Neural progenitor cell (in vitro differentiated cells): Measurements from ENCODE around the gene TBC1D1.

ENCODE experiments used
- CTCF ChIP-seq: fragments of 200-600 bp; sonication (generic); IDR thresholded peaks from 2 replicates; pipeline ENCODE4 v1.5.1; 2017; ENCODE audit warnings: antibody characterized with exemption, mild to moderate bottlenecking
- EZH2 ChIP-seq: fragments of 200-600 bp; sonication (generic); IDR thresholded peaks from 2 replicates; pipeline ENCODE4 v1.6.1; 2017; ENCODE audit warnings: antibody characterized with exemption, mild to moderate bottlenecking, moderate library complexity
- EZH2phosphoT487 ChIP-seq: fragments of 200-600 bp; sonication (generic); IDR thresholded peaks from 2 replicates; pipeline ENCODE4 v1.6.1; 2017; ENCODE audit warnings: antibody characterized with exemption

DNA sequence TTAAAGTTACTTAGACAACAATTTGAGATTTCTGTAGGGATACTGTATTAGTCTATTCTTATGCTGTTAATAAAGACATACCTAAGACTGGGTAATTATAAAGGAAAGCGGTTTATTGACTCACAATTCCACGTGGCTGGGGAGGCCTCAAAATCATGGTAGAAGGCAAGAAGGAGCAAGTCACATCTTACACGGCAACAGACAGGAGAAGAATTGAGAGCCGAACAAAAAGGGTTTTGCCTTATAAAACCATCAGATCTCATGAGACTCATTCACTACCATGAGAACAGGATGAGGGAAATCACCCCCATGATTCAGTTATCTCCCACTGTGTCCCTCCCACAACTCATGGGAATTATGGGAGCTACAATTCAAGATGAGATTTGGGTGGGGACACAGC is 80.3 kb downstream of the TBC1D1 start:
- no peak for TF ChIP-seq CTCF
- TF ChIP-seq EZH2 = no peak
- TF ChIP-seq EZH2phosphoT487 = no peak
